GM18951 (cell line): ENCODE results near the gene OR2T3.
"Not testable (repeated sequence)": the region's sequence is repeated elsewhere in the genome, so short reads cannot be mapped to it uniquely, and the experiment has no call there.

Experiments used
- POLR2A ChIP-seq: IDR thresholded peaks from 4 replicates; pipeline ENCODE4 v1.6.1; 2011; ENCODE audit warnings: mild to moderate bottlenecking; ENCODE audit not compliant: insufficient read length, insufficient read depth; ENCODE audit errors: extremely low read depth
- in situ Hi-C: fragments of 300-500 bp; cut with MboI; formaldehyde crosslinking; loops from one replicate; pipeline ENCODE4 v1.12.0; 2022; ENCODE audit warnings: low sequenced_read_pairs, mixed read lengths, inconsistent platforms; ENCODE audit not compliant: unreplicated experiment

OR2T3 gene

DNA sequence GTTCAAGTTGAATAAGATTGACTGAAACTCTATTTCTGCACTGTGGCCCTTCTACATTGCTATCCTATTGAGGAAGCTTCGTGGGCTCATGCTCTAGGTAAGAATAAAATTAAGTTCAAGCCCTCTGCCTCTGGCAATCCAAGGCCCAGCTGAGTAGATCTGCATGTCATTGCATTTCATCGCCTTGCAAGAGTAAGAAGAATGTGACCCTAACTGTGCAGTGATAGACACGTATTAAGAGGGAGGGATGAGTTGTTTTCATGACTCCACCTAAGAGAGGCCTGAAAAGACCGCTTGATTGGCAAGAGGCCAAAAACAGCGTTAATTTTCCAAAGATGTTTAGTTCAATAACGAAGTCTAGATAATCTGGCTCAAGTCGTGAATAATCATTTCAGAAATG lies 14.0 kb upstream of the OR2T3 start:
- in situ Hi-C loops = not testable (repeated sequence)

DNA sequence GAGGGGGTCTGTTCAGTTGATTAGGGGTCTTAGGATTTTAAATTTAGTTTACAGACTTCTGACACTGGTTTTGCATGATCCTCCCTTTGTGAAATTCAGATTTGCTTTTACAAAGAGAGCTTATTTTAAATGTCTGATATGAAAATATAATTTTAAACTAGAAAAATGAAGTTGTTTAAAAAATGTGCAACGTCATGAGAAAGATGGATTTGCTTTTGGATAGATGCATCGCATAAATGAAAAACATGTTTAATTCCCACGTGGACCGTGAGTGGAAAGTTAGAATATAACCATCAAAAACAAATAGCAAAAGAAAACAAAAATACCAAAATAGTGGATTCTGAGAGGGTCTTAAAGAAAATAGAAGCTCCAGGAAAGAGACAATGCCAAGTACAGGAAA lies 2.0 kb upstream of the OR2T3 start:
- in situ Hi-C loops = no loop called here
- no peak for TF ChIP-seq POLR2A

DNA sequence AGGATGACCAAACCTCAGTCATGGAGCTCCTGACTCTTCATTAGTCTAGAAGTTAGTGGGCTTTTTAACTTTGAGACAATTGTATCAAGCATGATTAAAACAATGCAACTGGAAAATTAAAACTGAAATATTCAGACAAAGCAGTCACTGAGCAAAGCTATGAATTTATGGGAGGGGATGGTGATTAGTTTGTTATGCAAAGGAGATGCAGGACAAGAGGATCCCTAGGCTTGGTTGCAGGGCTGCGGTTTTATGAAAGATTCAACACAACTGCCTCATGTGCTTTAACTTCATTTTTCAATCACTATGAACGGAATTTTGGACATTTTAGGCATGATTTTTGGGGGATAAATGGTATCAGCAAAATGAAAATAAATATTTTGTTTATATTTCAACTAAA lies 1.0 kb upstream of the OR2T3 start:
- in situ Hi-C loops = not testable (repeated sequence)

DNA sequence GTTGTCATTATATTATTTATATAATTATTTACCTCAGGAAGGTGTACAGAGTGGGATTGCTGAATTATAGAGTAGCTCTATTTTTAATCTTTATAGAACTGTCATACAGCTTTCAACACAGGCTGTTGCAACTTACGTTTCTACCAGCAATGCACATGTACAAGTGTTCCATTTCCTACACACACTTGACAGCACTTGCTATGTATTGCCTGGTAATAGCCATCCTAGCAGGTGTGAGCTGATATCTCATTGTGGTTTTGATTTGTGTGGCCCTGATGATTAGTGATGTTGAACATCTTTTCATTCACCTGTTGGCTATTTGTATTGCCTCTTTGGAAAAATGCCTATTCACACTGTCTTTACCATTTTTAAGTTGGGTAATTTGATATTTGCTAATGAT lies 2.5 kb downstream of the OR2T3 start:
- in situ Hi-C loops = loop anchor here (5.0 kb wide), 1 partner anchor 92 kb away; no protein-coding TSS in a partner anchor

DNA sequence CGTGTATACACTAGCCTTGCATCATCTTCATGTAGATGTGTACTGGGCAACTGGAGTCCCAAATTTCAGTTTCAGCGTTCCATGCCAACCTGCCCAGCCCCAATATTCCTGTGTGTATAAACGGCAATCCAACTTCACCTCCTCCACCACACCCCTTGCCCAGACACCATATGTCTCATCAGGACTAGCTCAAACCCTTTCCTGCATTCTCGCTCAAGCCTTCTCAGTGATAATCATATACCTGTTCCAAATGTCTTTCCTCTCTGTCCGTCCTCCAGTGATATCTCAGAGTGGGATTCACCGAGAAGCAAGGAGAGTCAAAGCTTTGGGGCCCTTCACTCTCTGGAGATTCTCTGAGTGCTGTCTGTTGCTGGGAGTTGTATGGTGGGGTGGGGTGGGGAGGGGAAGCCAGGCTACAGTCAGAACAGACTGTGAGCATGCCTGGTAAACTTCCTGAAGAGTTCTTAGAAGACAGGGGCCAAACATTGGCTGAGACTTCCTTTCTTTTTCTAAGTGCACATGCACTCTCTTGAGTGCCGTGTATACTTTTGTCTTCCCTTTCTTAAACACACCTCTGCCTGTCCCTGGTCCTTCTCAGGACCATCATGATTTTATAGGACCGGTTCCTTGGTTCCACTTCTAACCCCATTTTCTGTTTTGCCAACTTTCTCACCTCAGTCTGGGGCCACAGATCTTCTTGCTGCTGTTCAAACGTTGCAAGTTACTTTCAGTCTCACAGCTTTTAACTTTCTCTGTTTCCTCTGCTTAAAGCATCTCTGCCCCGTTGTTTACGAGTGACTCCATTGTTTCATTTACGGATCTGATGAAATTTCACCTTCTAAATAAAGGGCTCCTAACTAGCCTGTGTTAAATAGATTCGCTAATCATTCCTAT lies 8.8 kb downstream of the OR2T3 start:
- in situ Hi-C loops = not testable (repeated sequence)

DNA sequence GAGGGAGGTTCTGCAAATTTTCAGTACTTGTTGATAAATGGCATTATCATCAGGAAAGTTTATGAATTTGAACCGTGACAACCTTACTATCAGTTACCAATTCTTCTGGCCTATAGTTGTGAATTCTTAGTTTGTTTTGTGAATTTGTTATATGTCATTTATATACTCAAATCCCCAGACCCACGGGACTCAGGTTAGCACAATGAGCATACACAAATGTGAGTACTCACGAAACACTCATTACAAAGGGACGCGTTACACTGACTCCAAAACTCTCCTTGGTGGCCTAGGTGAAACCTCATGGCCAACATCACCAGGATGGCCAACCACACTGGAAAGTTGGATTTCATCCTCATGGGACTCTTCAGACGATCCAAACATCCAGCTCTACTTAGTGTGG lies 15.1 kb downstream of the OR2T3 start, which contains the start of gene OR2T5:
Gene OR2T5, plus strand, starts transcription at position 301 of the 400 bp plus-strand sequence. Its CDS starts 0 bp downstream, at position 301.
- in situ Hi-C loops = not testable (repeated sequence)

DNA sequence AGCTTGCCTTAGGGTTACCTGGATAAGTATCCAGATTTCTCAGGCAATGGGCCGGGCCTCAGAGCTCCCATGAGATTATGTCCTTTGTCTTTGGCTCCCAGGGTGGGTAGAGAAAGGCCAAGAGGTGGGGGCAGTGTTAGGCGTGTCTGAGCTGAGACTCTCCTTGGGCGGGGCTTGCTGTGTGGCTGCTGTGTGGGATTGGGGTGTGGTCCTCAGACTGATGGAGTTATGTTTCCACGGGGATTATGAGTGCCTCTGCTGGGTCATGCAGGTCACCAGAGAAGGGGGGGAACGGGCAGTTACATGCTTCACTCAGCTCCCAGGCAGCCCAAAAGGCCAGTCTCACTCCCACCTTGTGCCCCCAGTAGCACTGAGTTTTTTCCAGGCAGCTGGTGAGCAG lies 23.5 kb downstream of the OR2T3 start:
- in situ Hi-C loops = not testable (repeated sequence)

- in situ Hi-C loops = not testable (repeated sequence)
Measured at GRCh38 chr1:248500305-248501035, 27.3 kb downstream of the OR2T3 start.

- in situ Hi-C loops = not testable (repeated sequence)
Measured at GRCh38 chr1:248507773-248508172, 34.6 kb downstream of the OR2T3 start, which contains the start of gene OR2G6. OR2G6 (plus strand) TSS chr1:248508073; CDS start chr1:248521647, 13,574 bp downstream.

DNA sequence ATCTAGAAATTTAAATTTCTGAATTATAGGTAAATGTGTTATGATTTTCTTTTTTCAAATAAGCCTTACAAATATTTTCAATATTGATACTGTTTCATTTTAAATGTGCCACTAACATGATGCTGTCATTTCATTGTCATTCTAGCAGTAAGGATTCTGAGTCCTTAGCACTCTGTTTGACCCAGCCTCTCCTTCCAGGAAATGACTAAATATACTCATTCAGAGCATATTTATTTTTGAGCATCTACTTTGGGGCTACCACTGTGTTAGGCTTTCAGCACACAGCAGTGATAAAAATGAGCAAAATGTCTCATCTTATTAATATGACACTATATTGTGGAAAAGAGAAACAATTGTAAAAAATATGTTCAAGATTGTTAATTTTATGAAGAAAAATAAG lies 37.1 kb downstream of the OR2T3 start:
- in situ Hi-C loops = not testable (repeated sequence)

DNA sequence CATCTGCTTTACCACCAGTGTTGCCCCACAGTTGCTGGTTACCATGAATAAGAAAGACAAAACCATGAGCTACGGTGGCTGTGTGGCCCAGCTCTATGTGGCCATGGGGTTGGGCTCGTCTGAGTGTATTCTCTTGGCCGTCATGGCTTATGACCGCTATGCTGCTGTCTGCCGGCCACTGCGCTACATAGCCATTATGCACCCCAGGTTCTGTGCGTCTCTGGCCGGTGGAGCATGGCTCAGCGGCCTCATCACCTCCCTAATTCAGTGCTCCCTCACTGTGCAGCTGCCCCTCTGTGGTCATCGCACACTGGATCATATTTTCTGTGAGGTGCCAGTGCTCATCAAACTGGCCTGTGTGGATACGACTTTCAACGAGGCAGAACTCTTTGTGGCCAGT lies 48.7 kb downstream of the OR2T3 start:
- in situ Hi-C loops = no loop called here
- no peak for TF ChIP-seq POLR2A
